Esophagus squamous epithelium (tissue), 5 donors: Measurements from ENCODE around the gene IP6K3. TPM values are rescaled to one million over a fixed set of nuclear protein-coding genes. Genes with fewer than 3 reads are reported as not detected.

Experiments used
- DNase-seq: peaks from one replicate; lab custom pipeline; 2025; lab: John Stamatoyannopoulos, UW
- H3K27ac ChIP-seq, 4 donors: fragments of 200-600 bp; sonication (generic); one replicate each; pipeline ENCODE4 v1.5.1; 2016 to 2019; ENCODE audit warnings: mild to moderate bottlenecking in 1 of 4
- H3K27me3 ChIP-seq, 4 donors: fragments of 200-600 bp; sonication (generic); 1 replicate in 3 of 4; 2 replicates in 1 of 4; pipeline versions ENCODE4 v1.5.1 to v1.6.0; 2017 to 2021; ENCODE audit warnings: antibody characterized with exemption in 1 of 4
- H3K36me3 ChIP-seq, 3 donors: fragments of 200-600 bp; sonication (generic); one replicate each; pipeline ENCODE4 v1.5.1; 2016 to 2019
- H3K4me1 ChIP-seq, 3 donors: fragments of 200-600 bp; sonication (generic); one replicate each; pipeline ENCODE4 v1.5.1; 2017 to 2019
- H3K4me3 ChIP-seq, 4 donors: fragments of 200-600 bp; sonication (generic); 1 replicate in 3 of 4; 2 replicates in 1 of 4; pipeline ENCODE4 v1.5.1; 2016 to 2019; ENCODE audit warnings: mild to moderate bottlenecking in 2 of 4, moderate library complexity in 1 of 4
- H3K9me3 ChIP-seq, 3 donors: fragments of 200-600 bp; sonication (generic); one replicate each; pipeline ENCODE4 v1.5.1; 2016 to 2019
- POLR2A ChIP-seq, 4 donors: fragments of 450-650 bp; IDR thresholded peaks; one replicate each; pipeline ENCODE4 v1.6.1; 2017; ENCODE audit warnings: antibody characterized with exemption in 4 of 4, mild to moderate bottlenecking in 4 of 4, moderate library complexity in 3 of 4
- WGBS, 2 donors: methylation state at CpG; one replicate each; pipeline ENCODE4 v1.1.5; 2018; 5-methylcytosine and 5-hydroxymethylcytosine counted together
- intact Hi-C: fragments of 100-400 bp; cut with DNase I; formaldehyde crosslinking; loops from one replicate; pipeline ENCODE4 v1.15.0; 2022
- total RNA-seq, 4 donors: library from RNA; depleted of rRNA; stranded (reverse); fragments of >200 nt; gene quantifications; one replicate each; pipeline ENCODE4 v1.1.0, GENCODE V29; 2016
- TF ChIP-seq, protein P1 (sequence below), 6 experiments: fragments of 450-650 bp in 4 of 6; fragments of 200-600 bp in 2 of 6; sonication (generic) in 2 of 6; IDR thresholded peaks; one replicate each; pipeline ENCODE4 v1.5.1; 2016 to 2019; ENCODE audit warnings: antibody characterized with exemption in 6 of 6, mild to moderate bottlenecking in 4 of 6, moderate library complexity in 4 of 6
- donor health status: DM: yes; HTN: yes; CAD: no.

The IP6K3 gene
- total RNA-seq, 4 donors from 2014 or later = 0.75 to 5.5 (median 1.7) TPM; not detected in 1

DNA sequence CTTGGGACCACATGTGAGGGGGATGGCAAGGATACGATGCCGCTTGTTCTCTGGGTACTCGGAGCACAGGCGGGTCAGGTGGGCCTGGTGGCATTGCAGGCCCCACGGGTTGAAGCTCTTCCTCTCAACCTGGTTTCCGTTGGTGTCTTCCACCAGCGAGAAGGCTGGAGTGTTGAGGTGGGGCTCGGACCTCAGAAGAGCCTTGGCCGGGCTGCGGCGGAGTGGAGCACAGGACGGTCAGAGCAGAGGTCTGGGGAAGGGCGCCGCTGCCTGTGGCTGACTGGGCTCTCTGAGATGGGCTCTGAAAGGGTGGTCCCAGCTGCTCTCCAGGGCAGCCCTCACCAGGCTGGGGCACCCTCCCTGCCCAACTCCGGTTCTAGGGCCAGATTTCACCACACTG lies 20.0 kb downstream of the IP6K3 start:
- H3K27ac ChIP-seq = peak overlapping the region; percentile 11 to 25 (median 15)
- H3K36me3 ChIP-seq = no peaks in the 10 kb centered on the region
- peaks cover 0 to 8% (median 2%) of the 10 kb centered on the region in 3 donors for H3K4me1 ChIP-seq
- H3K4me3 ChIP-seq = no peak overlapping the region
- TF ChIP-seq, protein P1, sequence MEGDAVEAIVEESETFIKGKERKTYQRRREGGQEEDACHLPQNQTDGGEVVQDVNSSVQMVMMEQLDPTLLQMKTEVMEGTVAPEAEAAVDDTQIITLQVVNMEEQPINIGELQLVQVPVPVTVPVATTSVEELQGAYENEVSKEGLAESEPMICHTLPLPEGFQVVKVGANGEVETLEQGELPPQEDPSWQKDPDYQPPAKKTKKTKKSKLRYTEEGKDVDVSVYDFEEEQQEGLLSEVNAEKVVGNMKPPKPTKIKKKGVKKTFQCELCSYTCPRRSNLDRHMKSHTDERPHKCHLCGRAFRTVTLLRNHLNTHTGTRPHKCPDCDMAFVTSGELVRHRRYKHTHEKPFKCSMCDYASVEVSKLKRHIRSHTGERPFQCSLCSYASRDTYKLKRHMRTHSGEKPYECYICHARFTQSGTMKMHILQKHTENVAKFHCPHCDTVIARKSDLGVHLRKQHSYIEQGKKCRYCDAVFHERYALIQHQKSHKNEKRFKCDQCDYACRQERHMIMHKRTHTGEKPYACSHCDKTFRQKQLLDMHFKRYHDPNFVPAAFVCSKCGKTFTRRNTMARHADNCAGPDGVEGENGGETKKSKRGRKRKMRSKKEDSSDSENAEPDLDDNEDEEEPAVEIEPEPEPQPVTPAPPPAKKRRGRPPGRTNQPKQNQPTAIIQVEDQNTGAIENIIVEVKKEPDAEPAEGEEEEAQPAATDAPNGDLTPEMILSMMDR (IDR thresholded peaks at IDR 0.05) = no peak
- TF ChIP-seq POLR2A (IDR thresholded peaks at IDR 0.05) = no peak
- no peak for DNase-seq
- H3K27me3 ChIP-seq = peaks cover 0 to 14% (median 0%) of the 10 kb centered on the region in 4 donors
- intact Hi-C loops = no loop called here
- H3K9me3 ChIP-seq = no peaks in the 10 kb centered on the region
- 89 to 100% methylated on average over 4 to 8 of the region's 15 CpGs for WGBS, 2 donors

GRCh38 chr6:33725891-33726673 lies 20.6 kb downstream of the IP6K3 start:
- no peak overlapping the region for H3K4me3 ChIP-seq
- H3K27me3 ChIP-seq = peaks cover 0 to 14% (median 0%) of the 10 kb centered on the region in 4 donors
- H3K9me3 ChIP-seq = no peaks in the 10 kb centered on the region
- peak overlapping the region; percentile 11 to 25 (median 15) for H3K27ac ChIP-seq
- TF ChIP-seq, protein P1 (IDR thresholded peaks at IDR 0.05) = no peak
- TF ChIP-seq POLR2A (IDR thresholded peaks at IDR 0.05) = no peak
- DNase-seq = no peak
- intact Hi-C loops = no loop called here
- no peaks in the 10 kb centered on the region for H3K36me3 ChIP-seq
- WGBS, 2 donors = 75 to 84% methylated on average over 6 to 7 of the region's 7 CpGs
- H3K4me1 ChIP-seq = peaks cover 2 to 8% (median 3%) of the 10 kb centered on the region in 3 donors

DNA sequence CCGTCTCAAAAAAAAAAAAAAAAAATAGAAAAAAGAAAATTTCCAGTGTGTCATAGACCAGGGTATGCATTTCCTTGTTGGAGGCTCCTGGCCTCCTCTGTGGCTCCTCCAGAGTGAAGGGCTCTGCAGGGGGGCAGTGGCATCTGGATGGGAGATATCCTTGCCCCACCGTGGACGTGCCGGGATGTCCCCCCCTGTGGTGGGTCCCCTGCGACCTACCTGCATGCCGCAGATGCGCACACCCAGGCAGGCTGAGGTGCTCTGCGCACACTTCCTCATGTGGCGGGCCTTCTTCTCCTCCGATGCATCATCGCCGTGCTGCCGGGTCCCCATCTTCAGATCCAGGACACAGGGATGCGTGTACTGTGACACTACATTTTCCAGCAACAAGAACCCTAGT lies 21.5 kb downstream of the IP6K3 start:
- TF ChIP-seq, protein P1 (IDR thresholded peaks at IDR 0.05) = no peak
- no peak for TF ChIP-seq POLR2A (IDR thresholded peaks at IDR 0.05)
- no peak for DNase-seq
- intact Hi-C loops = no loop called here

DNA sequence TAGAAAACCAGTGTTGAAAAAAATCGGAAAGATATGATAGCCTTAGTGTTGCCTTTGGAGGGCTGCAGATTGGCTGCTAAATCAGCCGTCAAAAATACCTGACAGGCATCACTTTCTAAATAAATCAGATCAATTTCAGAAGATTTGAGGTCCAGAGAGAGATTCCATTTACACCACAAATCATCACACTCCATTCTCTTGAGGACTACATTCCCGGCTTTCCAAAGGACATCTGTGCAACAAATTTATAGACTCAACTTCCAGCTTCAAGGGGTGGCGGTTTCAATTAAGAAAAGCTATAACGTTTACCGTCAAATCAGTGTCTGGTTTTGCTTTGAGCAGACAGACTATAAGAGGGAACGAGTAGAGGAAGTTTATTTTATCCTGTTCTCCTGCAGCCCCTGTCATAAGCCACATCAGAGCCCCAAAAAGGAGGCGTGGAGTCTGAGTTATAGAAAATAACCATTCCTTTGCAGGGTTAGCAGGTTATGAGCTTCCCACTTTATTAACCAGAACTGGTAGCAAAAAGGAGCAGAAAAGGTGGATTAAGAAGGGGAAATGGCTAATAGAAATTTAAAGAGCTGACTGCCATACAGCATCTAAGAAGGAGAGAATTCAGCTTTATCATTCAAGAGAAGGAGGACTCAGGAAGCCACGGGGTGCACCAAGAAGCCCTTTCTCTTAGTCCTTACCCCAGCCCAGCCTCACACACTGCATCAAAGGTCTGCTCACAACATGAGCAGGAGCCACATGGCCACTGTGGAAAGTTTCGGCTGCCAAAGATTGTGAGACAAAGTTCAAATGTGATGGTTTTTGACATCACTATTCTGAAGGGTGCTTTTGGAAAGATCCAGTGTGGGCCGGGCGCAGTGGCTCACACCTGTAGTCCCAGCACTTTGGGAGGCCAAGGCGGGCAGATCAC lies 22.3 kb downstream of the IP6K3 start:
- Histone ChIP-seq H3K4me1 (peaks cover 3 to 21% (median 15%) of the 10 kb centered on the region in 3 donors), H3K27ac (peak overlapping the region; percentile 29 to 84 (median 77)), H3K4me3 (no peak overlapping the region), H3K27me3 (peaks cover 0 to 14% (median 0%) of the 10 kb centered on the region in 4 donors), H3K9me3 (no peaks in the 10 kb centered on the region), H3K36me3 (no peaks in the 10 kb centered on the region)
- 68 to 77% methylated on average over 12 to 13 of the region's 13 CpGs for WGBS, 2 donors
- TF ChIP-seq, protein P1 (IDR thresholded peaks at IDR 0.05) = no peak
- no peak for TF ChIP-seq POLR2A (IDR thresholded peaks at IDR 0.05)
- no peak for DNase-seq
- intact Hi-C loops = no loop called here

More for the DNA sequence above, 21.5 kb downstream of the IP6K3 start:
- H3K4me1 ChIP-seq = peaks cover 3 to 15% (median 8%) of the 10 kb centered on the region in 3 donors
- no peak overlapping the region for H3K4me3 ChIP-seq
- no peaks in the 10 kb centered on the region for H3K9me3 ChIP-seq
- H3K36me3 ChIP-seq = no peaks in the 10 kb centered on the region
- peak overlapping the region in 1 of 4 donors; percentile 11 for H3K27ac ChIP-seq
- WGBS, 2 donors = 84 to 90% methylated on average over 11 to 13 of the region's 14 CpGs
- peaks cover 0 to 14% (median 0%) of the 10 kb centered on the region in 4 donors for H3K27me3 ChIP-seq
